ENCODE data around the gene PLXNC1. TPM values are rescaled to one million over a fixed set of nuclear protein-coding genes. Genes with fewer than 3 reads are reported as not detected.

Gene PLXNC1
- polyA plus RNA-seq, 1 experiment, result 4.8 TPM

DNA sequence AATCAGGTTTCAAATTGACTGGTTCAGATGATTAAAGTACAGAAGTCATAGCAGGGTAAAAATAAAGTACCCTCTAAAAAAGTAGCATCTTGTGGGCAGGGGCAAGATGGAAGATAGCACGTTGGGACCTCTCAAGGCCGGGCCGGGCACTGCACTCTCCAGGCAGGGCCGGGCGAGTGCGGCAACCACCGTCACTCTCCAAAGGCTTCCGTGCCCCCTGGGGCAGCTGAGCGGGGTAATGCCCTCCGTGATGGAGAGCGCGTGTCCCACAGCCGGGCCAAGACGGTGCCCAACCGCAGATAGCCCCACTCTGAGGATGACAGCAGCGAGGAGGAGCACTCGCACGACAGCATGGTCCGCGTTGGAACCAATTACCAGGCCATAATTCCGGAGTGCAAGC is 8.6 kb upstream of the PLXNC1 start:
- H3K4me3 ChIP-seq (ENCODE audit: low read depth, low read length), result no peak overlapping the region
- H3K27me3 ChIP-seq (ENCODE audit: control insufficient read depth, insufficient read depth, low read length), result peaks cover 29% of the 10 kb centered on the region
- no peak overlapping the region for H3K27ac ChIP-seq (ENCODE audit: low read depth, low read length)
- CTCF ChIA-PET, result no interaction called here
- no peak for DNase-seq (ENCODE audit: low read depth, low spot score)
- no peaks in the 10 kb centered on the region; the same call in 1 of the 2 replicates for H3K9me3 ChIP-seq (ENCODE audit: control insufficient read depth, insufficient read depth, low read length)
- POLR2A ChIA-PET, result interaction anchor here (0.6 kb wide), 2 partner anchors 295 to 389 kb away, joined by 3 read pairs; no protein-coding TSS in a partner anchor
- TF ChIP-seq, protein P1, sequence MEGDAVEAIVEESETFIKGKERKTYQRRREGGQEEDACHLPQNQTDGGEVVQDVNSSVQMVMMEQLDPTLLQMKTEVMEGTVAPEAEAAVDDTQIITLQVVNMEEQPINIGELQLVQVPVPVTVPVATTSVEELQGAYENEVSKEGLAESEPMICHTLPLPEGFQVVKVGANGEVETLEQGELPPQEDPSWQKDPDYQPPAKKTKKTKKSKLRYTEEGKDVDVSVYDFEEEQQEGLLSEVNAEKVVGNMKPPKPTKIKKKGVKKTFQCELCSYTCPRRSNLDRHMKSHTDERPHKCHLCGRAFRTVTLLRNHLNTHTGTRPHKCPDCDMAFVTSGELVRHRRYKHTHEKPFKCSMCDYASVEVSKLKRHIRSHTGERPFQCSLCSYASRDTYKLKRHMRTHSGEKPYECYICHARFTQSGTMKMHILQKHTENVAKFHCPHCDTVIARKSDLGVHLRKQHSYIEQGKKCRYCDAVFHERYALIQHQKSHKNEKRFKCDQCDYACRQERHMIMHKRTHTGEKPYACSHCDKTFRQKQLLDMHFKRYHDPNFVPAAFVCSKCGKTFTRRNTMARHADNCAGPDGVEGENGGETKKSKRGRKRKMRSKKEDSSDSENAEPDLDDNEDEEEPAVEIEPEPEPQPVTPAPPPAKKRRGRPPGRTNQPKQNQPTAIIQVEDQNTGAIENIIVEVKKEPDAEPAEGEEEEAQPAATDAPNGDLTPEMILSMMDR (IDR thresholded peaks at IDR 0.05; ENCODE audit: low read depth, low read length), result no peak

DNA sequence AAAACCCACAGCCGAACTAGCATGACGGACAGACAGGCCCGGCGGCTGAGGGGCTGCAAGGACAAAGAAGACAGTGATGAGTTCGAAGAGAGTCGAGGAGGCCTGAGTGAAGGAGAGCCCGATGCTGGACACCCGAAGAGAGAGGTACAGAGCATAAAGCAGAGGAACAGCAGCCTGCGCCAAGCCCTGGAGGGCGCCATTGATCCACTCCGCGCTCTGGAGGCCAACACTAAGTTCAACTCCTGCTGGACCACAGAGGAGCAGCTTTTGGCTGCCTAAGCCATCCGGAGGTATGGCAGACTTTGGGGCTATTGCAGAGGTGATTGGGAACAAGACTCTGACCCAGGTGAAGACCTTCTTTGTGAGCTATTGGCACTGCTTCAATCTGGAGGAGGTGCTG is 7.8 kb upstream of the PLXNC1 start:
- ChIA-PET CTCF (interaction anchor here (0.9 to 1.6 kb wide), 2 partner anchors 294 to 394 kb away, joined by 3 to 5 read pairs; no protein-coding TSS in a partner anchor), POLR2A (interaction anchor here (0.6 kb wide), 1 partner anchor 294 kb away, joined by 3 read pairs; no protein-coding TSS in a partner anchor)
- H3K27ac ChIP-seq (ENCODE audit: low read depth, low read length), result no peak overlapping the region

DNA sequence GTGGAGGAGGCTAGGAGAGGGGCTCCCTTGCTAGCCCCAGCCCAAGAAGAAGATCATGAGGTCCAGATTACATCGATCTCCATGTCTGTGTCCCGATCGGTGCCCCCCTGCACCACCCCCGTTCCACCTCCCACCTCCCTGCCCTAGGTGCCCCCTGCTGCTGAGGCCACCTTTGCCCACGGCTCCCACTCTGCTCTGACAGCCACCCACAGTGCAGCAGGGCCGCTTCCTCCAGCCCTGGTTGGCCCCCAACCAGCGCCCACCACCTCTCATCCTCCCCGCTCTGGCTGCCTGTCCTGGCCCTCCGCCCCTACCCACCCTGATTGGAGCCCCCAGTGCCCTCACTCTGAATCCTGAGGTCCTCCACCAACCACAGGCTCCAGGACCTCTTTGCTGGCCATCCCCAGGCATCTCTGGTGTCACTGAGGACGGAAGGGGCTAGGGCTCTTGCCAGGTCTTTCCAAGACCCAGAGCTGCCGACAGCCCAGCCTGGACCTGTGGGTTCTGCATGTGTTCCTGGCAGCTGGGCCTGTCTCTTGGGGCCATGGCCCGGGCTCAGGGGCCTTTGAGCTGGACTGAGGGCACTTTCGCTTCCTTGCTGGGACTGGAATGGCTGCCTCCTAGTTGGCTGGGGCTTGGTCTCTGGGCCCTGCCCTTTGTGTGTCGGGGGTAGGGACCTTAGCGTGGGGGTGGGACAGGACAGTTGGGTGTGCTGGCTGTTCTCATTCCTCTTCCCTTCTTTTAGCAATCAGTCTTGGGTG is 7.2 kb upstream of the PLXNC1 start:
- CTCF ChIA-PET, result interaction anchor here (0.6 to 1.6 kb wide), 4 partner anchors 288 to 393 kb away, joined by 3 to 5 read pairs (median 3); no protein-coding TSS in a partner anchor
- TF ChIP-seq, protein P1 (IDR thresholded peaks at IDR 0.05; ENCODE audit: low read depth, low read length), result no peak

More for the DNA sequence above, 7.8 kb upstream of the PLXNC1 start:
- Histone ChIP-seq H3K27me3 (ENCODE audit: control insufficient read depth, insufficient read depth, low read length) (peaks cover 36% of the 10 kb centered on the region), H3K9me3 (ENCODE audit: control insufficient read depth, insufficient read depth, low read length) (no peaks in the 10 kb centered on the region; the same call in 1 of the 2 replicates), H3K4me3 (ENCODE audit: low read depth, low read length) (no peak overlapping the region)
- DNase-seq (ENCODE audit: low read depth, low spot score), result no peak
- TF ChIP-seq, protein P1 (IDR thresholded peaks at IDR 0.05; ENCODE audit: low read depth, low read length), result peak; percentile 50

DNA sequence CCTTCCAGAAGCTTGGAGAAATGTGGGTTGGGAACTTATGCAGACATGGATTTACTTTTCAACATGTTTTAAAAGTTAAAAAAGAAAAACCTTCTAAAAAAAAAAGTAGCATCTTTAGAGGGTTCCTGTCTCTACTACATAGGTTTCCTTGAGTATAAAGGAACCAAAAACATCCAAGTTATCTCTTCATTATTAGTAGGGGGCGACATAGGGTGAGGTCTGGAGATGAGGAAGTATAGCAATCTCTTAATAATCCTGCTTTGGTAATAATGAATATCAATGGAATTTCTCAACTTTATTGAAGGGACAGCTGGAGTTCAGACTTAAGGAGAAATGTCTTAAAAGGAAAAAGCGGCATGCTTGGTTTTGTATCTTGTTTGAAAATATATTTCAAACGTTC is 6.5 kb upstream of the PLXNC1 start:
- ChIA-PET POLR2A (no interaction called here), CTCF (interaction anchor here (0.6 to 1.6 kb wide), 4 partner anchors 287 to 293 kb away, joined by 3 to 10 read pairs (median 4); no protein-coding TSS in a partner anchor)
- peaks cover 47% of the 10 kb centered on the region for H3K27me3 ChIP-seq (ENCODE audit: control insufficient read depth, insufficient read depth, low read length)
- no peak for DNase-seq (ENCODE audit: low read depth, low spot score)
- TF ChIP-seq, protein P1 (IDR thresholded peaks at IDR 0.05; ENCODE audit: low read depth, low read length), result no peak
- no peaks in the 10 kb centered on the region; the same call in 1 of the 2 replicates for H3K9me3 ChIP-seq (ENCODE audit: control insufficient read depth, insufficient read depth, low read length)
- H3K4me3 ChIP-seq (ENCODE audit: low read depth, low read length), result no peak overlapping the region
- H3K27ac ChIP-seq (ENCODE audit: low read depth, low read length), result no peak overlapping the region

More for the DNA sequence above, 7.2 kb upstream of the PLXNC1 start:
- Histone ChIP-seq H3K27ac (ENCODE audit: low read depth, low read length) (no peak overlapping the region), H3K4me3 (ENCODE audit: low read depth, low read length) (no peak overlapping the region), H3K27me3 (ENCODE audit: control insufficient read depth, insufficient read depth, low read length) (peaks cover 40% of the 10 kb centered on the region), H3K9me3 (ENCODE audit: control insufficient read depth, insufficient read depth, low read length) (no peaks in the 10 kb centered on the region; the same call in 1 of the 2 replicates)
- POLR2A ChIA-PET, result no interaction called here
- DNase-seq (ENCODE audit: low read depth, low spot score), result no peak

DNA sequence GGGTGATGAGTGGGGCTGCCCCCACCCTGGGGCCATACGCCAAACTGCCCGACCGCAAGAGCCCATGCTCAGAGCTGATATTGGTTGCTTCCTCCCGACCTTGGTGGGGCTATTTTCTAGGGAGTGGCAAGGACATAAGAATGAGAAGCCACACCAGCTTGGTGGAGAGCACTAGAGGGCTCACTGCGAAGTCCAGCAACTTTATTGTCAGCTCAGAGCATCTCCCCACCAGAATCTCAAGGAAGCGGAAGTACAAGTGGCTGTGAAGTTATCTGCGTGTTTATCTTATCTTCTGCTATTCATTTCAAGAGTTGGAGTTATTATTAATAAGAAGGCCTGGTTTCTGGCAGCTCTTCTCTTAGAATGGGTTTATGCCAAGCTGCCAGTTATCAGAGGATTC is 4.9 kb upstream of the PLXNC1 start:
- CTCF ChIA-PET, result interaction anchor here (1.0 to 3.9 kb wide), 3 partner anchors 41 to 391 kb away, joined by 3 to 36 read pairs (median 6); no protein-coding TSS in a partner anchor
- Histone ChIP-seq H3K9me3 (ENCODE audit: control insufficient read depth, insufficient read depth, low read length) (no peaks in the 10 kb centered on the region; the same call in 1 of the 2 replicates), H3K27me3 (ENCODE audit: control insufficient read depth, insufficient read depth, low read length) (peaks cover 57% of the 10 kb centered on the region), H3K4me3 (ENCODE audit: low read depth, low read length) (no peak overlapping the region), H3K27ac (ENCODE audit: low read depth, low read length) (no peak overlapping the region)
- TF ChIP-seq, protein P1 (IDR thresholded peaks at IDR 0.05; ENCODE audit: low read depth, low read length), result no peak
- DNase-seq (ENCODE audit: low read depth, low spot score), result no peak
- POLR2A ChIA-PET, result interaction anchor here (0.6 kb wide), 1 partner anchor 288 kb away, joined by 3 read pairs; no protein-coding TSS in a partner anchor
